ENCODE measurements around the gene SEMA7A.

DNA sequence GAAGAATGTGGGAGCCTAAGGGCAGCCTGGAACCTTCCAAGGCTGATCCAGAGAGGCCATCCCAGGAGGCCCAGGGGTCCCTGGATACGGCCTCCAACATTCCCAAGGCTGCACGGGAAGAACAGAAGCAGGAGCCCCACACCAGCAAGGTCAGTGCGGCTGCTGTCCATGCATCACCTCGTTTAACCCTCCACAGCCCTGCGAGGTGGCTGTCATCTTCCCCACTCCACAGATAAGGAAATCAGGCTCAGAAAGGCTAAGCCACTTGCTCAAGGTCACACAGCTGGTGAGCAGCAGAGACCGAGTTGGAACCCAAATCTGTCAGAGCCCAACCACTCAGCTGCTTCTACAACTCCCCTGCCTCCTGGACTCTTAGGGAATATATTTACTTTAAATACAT lies 21.6 kb downstream of the SEMA7A start:
- TF ChIP-seq, protein P1, sequence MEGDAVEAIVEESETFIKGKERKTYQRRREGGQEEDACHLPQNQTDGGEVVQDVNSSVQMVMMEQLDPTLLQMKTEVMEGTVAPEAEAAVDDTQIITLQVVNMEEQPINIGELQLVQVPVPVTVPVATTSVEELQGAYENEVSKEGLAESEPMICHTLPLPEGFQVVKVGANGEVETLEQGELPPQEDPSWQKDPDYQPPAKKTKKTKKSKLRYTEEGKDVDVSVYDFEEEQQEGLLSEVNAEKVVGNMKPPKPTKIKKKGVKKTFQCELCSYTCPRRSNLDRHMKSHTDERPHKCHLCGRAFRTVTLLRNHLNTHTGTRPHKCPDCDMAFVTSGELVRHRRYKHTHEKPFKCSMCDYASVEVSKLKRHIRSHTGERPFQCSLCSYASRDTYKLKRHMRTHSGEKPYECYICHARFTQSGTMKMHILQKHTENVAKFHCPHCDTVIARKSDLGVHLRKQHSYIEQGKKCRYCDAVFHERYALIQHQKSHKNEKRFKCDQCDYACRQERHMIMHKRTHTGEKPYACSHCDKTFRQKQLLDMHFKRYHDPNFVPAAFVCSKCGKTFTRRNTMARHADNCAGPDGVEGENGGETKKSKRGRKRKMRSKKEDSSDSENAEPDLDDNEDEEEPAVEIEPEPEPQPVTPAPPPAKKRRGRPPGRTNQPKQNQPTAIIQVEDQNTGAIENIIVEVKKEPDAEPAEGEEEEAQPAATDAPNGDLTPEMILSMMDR (conservative IDR thresholded peaks at IDR 0.05 in 1 of 2, IDR thresholded peaks at IDR 0.05 in 1 of 2; ENCODE audit: extremely low read depth in 1 of 2, insufficient read depth in 1 of 2, low read depth in 1 of 2, low read length in 2 of 2), result no peak
- no peak for TF ChIP-seq EZH2 (IDR thresholded peaks at IDR 0.05; ENCODE audit: borderline replicate concordance, low read length)
